K562 (cell line): Measurements from ENCODE around the gene PRMT5. TPM values are rescaled to one million over a fixed set of nuclear protein-coding genes. Genes with fewer than 3 reads are reported as not detected.

Experiments used
- CAMTA2 ChIP-seq: fragments of 250-450 bp; sonication (Bioruptor Pico); conservative IDR thresholded peaks from 2 replicates; pipeline ENCODE4 v1.5.1; 2022
- COPS2 ChIP-seq: fragments of 450-650 bp; conservative IDR thresholded peaks from 2 replicates; pipeline ENCODE4 v1.6.1; 2016; ENCODE audit warnings: mild to moderate bottlenecking, moderate library complexity
- FOXA3 ChIP-seq, 2 experiments: fragments of 450-650 bp in 1 of 2; sonication (generic) in 1 of 2; formaldehyde crosslinking; IDR thresholded peaks in 1 of 2; conservative IDR thresholded peaks in 1 of 2; 2 replicates each; pipeline versions ENCODE4 v1.4.0 to v1.8.0; 2020 to 2022; ENCODE audit warnings: mild to moderate bottlenecking in 2 of 2, missing genetic modification reagents in 1 of 2
- FOXM1 ChIP-seq, 2 experiments: fragments of 450-650 bp in 1 of 2; sonication (generic) in 1 of 2; formaldehyde crosslinking in 1 of 2; IDR thresholded peaks; 2 replicates each; pipeline versions ENCODE4 v1.6.1 to v1.9.0; 2017 to 2022; ENCODE audit warnings: low read depth in 2 of 2, mild to moderate bottlenecking in 2 of 2, missing genetic modification reagents in 1 of 2, moderate library complexity in 1 of 2
- KAT7 ChIP-seq: sonication (generic); formaldehyde crosslinking; IDR thresholded peaks from 2 replicates; pipeline ENCODE4 v1.8.0; 2022; ENCODE audit warnings: missing genetic modification reagents, mild to moderate bottlenecking, borderline replicate concordance
- KAT8 ChIP-seq: fragments of 450-650 bp; IDR thresholded peaks from 2 replicates; pipeline ENCODE4 v1.6.1; 2016; ENCODE audit warnings: low read depth, mild to moderate bottlenecking
- NCOR1 ChIP-seq: fragments of 450-650 bp; IDR thresholded peaks from 2 replicates; pipeline ENCODE4 v1.6.1; 2016; ENCODE audit warnings: mild to moderate bottlenecking, moderate library complexity
- NFXL1 ChIP-seq: fragments of 450-650 bp; formaldehyde crosslinking; IDR thresholded peaks from 2 replicates; pipeline ENCODE4 v1.4.0; 2021; ENCODE audit warnings: mild to moderate bottlenecking
- PHF20 ChIP-seq: fragments of 450-650 bp; IDR thresholded peaks from 2 replicates; pipeline ENCODE4 v1.6.1; 2018; ENCODE audit not compliant: partially characterized antibody
- PRMT5 ChIP-seq: sonication (generic); formaldehyde crosslinking; IDR thresholded peaks from 2 replicates; pipeline ENCODE4 v1.5.0; 2020; ENCODE audit warnings: missing genetic modification reagents
- SAFB2 ChIP-seq: fragments of 200-400 bp; formaldehyde crosslinking; IDR thresholded peaks from 2 replicates; pipeline ENCODE4 v1.6.1; 2018; ENCODE audit warnings: borderline replicate concordance, low read length, low read depth, moderate library complexity; ENCODE audit not compliant: severe bottlenecking
- SREBF1 ChIP-seq: fragments of 150-350 bp; IDR thresholded peaks from 2 replicates; pipeline ENCODE4 v1.6.1; 2014; ENCODE audit warnings: antibody characterized with exemption, low read depth, low read length, borderline replicate concordance
- ZFP36 ChIP-seq: fragments of 150-350 bp; IDR thresholded peaks from 2 replicates; pipeline ENCODE4 v1.6.1; 2018; ENCODE audit warnings: low read length, low read depth; ENCODE audit not compliant: partially characterized antibody
- polyA plus RNA-seq, 8 experiments: library from polyadenylated mRNA; depleted of rRNA in 4 of 8; stranded (reverse) in 5 of 8; unstranded in 3 of 8; fragments of >200 nt; fragmentation: Nextera tagmentation in 2 of 8; fragmentation: Illumina TruSeq in 1 of 8; extraction: Ambion mirVana in 2 of 8; extraction: Trizol in 1 of 8; gene quantifications; 2 replicates each; pipeline versions ENCODE4 v1.2.1 to v1.2.3, GENCODE V29; 2011 to 2014; ENCODE audit warnings: inconsistent platforms in 1 of 8, missing spikeins in 1 of 8
- total RNA-seq, 7 experiments: library from RNA; depleted of rRNA in 6 of 7; stranded (reverse); fragments of >200 nt in 6 of 7; fragmentation: Illumina TruSeq in 2 of 7; extraction: Trizol in 2 of 7; gene quantifications; 2 replicates each; pipeline versions ENCODE4 v1.2.1 to v1.2.3, GENCODE V29; 2011 to 2021; ENCODE audit warnings: low replicate concordance in 1 of 7
- TF ChIP-seq, protein P1 (sequence below): fragments of 450-650 bp; IDR thresholded peaks from 2 replicates; pipeline ENCODE4 v1.6.1; 2016; ENCODE audit warnings: mild to moderate bottlenecking, moderate library complexity
- TF ChIP-seq, protein P2 (sequence below): sonication (generic); formaldehyde crosslinking; IDR thresholded peaks from 2 replicates; pipeline ENCODE4 v1.8.0; 2022; ENCODE audit warnings: mild to moderate bottlenecking, missing genetic modification reagents, borderline replicate concordance

PRMT5 gene
- total and polyA plus RNA-seq, 9 of the 15 experiments (the other 6 are each of a cell fraction or from before 2014, with no cell fraction given): 114 to 552 (median 222) TPM

DNA sequence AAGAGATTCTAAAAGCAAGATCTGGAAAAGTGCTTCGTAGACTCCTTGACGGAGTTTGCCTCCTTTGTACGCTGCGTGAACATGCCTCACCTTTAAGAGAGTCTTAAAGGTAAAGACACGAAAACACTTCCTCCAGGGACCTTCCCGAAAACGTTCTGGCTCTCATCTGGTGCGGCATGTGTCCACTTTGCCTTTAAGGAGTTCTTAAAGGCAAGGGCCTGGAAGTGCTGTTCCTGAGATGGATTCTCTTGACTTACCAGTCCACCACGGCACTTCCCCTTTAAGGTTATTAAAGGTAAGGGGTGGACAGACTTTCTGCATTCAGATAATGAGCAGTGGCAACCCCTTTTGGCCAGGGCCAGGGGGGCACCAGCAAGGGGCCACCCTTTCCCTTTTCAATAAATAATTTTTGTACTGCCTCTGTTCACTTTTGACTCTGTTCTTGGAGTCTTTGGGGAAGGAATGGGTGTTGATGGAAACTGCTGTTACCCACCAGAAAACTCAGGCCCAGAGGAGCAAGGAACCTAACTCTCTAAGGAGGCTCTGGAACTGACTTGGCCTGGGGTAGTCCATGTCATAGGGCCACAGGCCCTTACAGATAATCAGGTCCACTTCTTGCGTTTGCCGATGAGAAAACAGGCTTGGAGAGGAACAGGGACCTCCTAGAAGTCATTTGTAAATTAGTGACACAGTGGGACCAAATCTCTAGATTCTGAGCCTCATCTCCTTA is 41.8 kb downstream of the PRMT5 start (continued):
- TF ChIP-seq NCOR1 (no peak), PRMT5 (CRISPR knock-in tag) (no peak), SREBF1 (no peak), FOXA3 (CRISPR knock-in tag; conservative IDR thresholded peaks at IDR 0.05 in 1 of 2, IDR thresholded peaks at IDR 0.05 in 1 of 2) (no peak), ZFP36 (no peak), NFXL1 (CRISPR knock-in tag) (no peak), SAFB2 (no peak), KAT7 (CRISPR knock-in tag) (no peak), PHF20 (no peak), FOXM1 (IDR thresholded peaks at IDR 0.05; ENCODE audit: low read depth) (peak; percentile 90), FOXM1 (CRISPR knock-in tag; IDR thresholded peaks at IDR 0.05; ENCODE audit: low read depth) (no peak), COPS2 (no peak), KAT8 (no peak), CAMTA2 (no peak)
- TF ChIP-seq, protein P1, sequence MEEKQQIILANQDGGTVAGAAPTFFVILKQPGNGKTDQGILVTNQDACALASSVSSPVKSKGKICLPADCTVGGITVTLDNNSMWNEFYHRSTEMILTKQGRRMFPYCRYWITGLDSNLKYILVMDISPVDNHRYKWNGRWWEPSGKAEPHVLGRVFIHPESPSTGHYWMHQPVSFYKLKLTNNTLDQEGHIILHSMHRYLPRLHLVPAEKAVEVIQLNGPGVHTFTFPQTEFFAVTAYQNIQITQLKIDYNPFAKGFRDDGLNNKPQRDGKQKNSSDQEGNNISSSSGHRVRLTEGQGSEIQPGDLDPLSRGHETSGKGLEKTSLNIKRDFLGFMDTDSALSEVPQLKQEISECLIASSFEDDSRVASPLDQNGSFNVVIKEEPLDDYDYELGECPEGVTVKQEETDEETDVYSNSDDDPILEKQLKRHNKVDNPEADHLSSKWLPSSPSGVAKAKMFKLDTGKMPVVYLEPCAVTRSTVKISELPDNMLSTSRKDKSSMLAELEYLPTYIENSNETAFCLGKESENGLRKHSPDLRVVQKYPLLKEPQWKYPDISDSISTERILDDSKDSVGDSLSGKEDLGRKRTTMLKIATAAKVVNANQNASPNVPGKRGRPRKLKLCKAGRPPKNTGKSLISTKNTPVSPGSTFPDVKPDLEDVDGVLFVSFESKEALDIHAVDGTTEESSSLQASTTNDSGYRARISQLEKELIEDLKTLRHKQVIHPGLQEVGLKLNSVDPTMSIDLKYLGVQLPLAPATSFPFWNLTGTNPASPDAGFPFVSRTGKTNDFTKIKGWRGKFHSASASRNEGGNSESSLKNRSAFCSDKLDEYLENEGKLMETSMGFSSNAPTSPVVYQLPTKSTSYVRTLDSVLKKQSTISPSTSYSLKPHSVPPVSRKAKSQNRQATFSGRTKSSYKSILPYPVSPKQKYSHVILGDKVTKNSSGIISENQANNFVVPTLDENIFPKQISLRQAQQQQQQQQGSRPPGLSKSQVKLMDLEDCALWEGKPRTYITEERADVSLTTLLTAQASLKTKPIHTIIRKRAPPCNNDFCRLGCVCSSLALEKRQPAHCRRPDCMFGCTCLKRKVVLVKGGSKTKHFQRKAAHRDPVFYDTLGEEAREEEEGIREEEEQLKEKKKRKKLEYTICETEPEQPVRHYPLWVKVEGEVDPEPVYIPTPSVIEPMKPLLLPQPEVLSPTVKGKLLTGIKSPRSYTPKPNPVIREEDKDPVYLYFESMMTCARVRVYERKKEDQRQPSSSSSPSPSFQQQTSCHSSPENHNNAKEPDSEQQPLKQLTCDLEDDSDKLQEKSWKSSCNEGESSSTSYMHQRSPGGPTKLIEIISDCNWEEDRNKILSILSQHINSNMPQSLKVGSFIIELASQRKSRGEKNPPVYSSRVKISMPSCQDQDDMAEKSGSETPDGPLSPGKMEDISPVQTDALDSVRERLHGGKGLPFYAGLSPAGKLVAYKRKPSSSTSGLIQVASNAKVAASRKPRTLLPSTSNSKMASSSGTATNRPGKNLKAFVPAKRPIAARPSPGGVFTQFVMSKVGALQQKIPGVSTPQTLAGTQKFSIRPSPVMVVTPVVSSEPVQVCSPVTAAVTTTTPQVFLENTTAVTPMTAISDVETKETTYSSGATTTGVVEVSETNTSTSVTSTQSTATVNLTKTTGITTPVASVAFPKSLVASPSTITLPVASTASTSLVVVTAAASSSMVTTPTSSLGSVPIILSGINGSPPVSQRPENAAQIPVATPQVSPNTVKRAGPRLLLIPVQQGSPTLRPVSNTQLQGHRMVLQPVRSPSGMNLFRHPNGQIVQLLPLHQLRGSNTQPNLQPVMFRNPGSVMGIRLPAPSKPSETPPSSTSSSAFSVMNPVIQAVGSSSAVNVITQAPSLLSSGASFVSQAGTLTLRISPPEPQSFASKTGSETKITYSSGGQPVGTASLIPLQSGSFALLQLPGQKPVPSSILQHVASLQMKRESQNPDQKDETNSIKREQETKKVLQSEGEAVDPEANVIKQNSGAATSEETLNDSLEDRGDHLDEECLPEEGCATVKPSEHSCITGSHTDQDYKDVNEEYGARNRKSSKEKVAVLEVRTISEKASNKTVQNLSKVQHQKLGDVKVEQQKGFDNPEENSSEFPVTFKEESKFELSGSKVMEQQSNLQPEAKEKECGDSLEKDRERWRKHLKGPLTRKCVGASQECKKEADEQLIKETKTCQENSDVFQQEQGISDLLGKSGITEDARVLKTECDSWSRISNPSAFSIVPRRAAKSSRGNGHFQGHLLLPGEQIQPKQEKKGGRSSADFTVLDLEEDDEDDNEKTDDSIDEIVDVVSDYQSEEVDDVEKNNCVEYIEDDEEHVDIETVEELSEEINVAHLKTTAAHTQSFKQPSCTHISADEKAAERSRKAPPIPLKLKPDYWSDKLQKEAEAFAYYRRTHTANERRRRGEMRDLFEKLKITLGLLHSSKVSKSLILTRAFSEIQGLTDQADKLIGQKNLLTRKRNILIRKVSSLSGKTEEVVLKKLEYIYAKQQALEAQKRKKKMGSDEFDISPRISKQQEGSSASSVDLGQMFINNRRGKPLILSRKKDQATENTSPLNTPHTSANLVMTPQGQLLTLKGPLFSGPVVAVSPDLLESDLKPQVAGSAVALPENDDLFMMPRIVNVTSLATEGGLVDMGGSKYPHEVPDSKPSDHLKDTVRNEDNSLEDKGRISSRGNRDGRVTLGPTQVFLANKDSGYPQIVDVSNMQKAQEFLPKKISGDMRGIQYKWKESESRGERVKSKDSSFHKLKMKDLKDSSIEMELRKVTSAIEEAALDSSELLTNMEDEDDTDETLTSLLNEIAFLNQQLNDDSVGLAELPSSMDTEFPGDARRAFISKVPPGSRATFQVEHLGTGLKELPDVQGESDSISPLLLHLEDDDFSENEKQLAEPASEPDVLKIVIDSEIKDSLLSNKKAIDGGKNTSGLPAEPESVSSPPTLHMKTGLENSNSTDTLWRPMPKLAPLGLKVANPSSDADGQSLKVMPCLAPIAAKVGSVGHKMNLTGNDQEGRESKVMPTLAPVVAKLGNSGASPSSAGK: no peak
- TF ChIP-seq, protein P2, sequence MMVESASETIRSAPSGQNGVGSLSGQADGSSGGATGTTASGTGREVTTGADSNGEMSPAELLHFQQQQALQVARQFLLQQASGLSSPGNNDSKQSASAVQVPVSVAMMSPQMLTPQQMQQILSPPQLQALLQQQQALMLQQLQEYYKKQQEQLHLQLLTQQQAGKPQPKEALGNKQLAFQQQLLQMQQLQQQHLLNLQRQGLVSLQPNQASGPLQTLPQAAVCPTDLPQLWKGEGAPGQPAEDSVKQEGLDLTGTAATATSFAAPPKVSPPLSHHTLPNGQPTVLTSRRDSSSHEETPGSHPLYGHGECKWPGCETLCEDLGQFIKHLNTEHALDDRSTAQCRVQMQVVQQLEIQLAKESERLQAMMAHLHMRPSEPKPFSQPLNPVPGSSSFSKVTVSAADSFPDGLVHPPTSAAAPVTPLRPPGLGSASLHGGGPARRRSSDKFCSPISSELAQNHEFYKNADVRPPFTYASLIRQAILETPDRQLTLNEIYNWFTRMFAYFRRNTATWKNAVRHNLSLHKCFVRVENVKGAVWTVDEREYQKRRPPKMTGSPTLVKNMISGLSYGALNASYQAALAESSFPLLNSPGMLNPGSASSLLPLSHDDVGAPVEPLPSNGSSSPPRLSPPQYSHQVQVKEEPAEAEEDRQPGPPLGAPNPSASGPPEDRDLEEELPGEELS (CRISPR knock-in tag): no peak
